ENCODE measurements around the gene PTPRG. TPM values are rescaled to one million over a fixed set of nuclear protein-coding genes. Genes with fewer than 3 reads are reported as not detected.

PTPRG gene
- polyA plus RNA-seq, 1 donor (not counting 4 experiments of a cell fraction or from before 2014, with no cell fraction given) = 12.1 TPM

DNA sequence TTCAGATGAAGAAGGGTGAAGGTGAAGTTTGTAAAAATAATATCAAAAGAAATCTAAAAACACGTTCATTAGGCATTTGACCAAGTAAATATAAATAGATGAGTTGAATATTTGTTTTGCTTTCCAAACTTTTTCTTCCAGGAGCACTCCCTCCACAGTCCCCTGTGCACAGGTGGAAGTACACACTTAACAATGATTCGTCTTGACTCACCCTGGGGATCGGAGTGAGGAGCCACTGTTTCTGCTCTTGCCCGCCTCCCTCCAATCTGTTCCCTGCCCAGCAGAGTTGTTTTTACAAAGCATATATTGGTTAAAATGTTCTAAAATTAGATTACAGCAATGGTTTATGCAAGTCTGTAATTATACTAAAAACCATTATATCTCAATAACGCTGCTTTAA is 175.1 kb downstream of the PTPRG start:
- Histone ChIP-seq H2AFZ (ENCODE audit: control insufficient read depth, low read length) (no peak overlapping the region), H3K27ac (ENCODE audit: control insufficient read depth, insufficient read depth, low read length) (no peak overlapping the region), H3K36me3 (ENCODE audit: control insufficient read depth in 2 of 2, extremely low read depth in 1 of 2, insufficient read depth in 2 of 2, low read length in 2 of 2) (no peaks in the 10 kb centered on the region), H3K4me1 (ENCODE audit: control insufficient read depth, extremely low read depth, insufficient read depth, low read length) (no peaks in the 10 kb centered on the region), H3K9me1 (ENCODE audit: control insufficient read depth, extremely low read depth, insufficient read depth, low read length) (no peaks in the 10 kb centered on the region), H3K4me3 (ENCODE audit: control insufficient read depth in 2 of 3, extremely low read depth in 1 of 3, insufficient read depth in 2 of 3, low read depth in 1 of 3, low read length in 3 of 3) (no peak overlapping the region), H3K9ac (ENCODE audit: control insufficient read depth, extremely low read depth, insufficient read depth, low read length) (no peak overlapping the region), H3K79me2 (ENCODE audit: control insufficient read depth, insufficient read depth, low read length) (peaks cover 2% of the 10 kb centered on the region), H3K4me2 (ENCODE audit: control insufficient read depth, extremely low read depth, insufficient read depth, low read depth, low read length) (no peak overlapping the region), H3K27me3 (ENCODE audit: control insufficient read depth, extremely low read depth, insufficient read depth, low read length) (no peaks in the 10 kb centered on the region), H3K9me3 (ENCODE audit: control insufficient read depth, low read depth, low read length) (no peaks in the 10 kb centered on the region), H4K20me1 (ENCODE audit: control insufficient read depth, extremely low read depth, insufficient read depth, low read length) (no peaks in the 10 kb centered on the region)
- no peak for TF ChIP-seq EZH2 (IDR thresholded peaks at IDR 0.05; ENCODE audit: low read length)
- TF ChIP-seq, protein P1, sequence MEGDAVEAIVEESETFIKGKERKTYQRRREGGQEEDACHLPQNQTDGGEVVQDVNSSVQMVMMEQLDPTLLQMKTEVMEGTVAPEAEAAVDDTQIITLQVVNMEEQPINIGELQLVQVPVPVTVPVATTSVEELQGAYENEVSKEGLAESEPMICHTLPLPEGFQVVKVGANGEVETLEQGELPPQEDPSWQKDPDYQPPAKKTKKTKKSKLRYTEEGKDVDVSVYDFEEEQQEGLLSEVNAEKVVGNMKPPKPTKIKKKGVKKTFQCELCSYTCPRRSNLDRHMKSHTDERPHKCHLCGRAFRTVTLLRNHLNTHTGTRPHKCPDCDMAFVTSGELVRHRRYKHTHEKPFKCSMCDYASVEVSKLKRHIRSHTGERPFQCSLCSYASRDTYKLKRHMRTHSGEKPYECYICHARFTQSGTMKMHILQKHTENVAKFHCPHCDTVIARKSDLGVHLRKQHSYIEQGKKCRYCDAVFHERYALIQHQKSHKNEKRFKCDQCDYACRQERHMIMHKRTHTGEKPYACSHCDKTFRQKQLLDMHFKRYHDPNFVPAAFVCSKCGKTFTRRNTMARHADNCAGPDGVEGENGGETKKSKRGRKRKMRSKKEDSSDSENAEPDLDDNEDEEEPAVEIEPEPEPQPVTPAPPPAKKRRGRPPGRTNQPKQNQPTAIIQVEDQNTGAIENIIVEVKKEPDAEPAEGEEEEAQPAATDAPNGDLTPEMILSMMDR (optimal IDR thresholded peaks at IDR 0.05 in 1 of 3, IDR thresholded peaks at IDR 0.05 in 1 of 3, conservative IDR thresholded peaks at IDR 0.05 in 1 of 3; ENCODE audit: extremely low read depth in 1 of 3, insufficient read depth in 2 of 3, low read length in 3 of 3) = no peak
- DNase-seq (ENCODE audit: low read depth, low spot score) (no peak), FAIRE-seq (peak; percentile 41)
- dilution Hi-C loops (cut with MboI; ENCODE audit: extremely low pct_ligation_motif_present, low sequenced_read_pairs) = no loop called here

DNA sequence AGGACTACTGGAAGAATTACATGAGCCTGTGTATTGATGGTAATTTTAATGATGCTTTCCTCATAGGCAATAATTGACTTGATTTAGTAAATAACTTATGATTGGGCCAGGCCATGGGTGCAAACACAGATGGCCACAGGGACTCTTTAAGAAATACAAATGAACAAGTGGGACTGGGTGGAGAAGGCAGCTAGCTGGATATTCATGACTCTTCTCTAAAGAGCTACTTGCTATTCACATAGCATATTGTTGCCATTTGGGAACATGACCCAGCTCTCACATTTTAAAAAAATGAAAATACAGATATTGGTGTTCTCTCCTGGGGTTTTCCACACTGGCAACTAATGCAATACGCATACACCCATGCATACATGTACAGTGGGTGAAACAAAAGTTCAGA is 178.3 kb downstream of the PTPRG start:
- DNase-seq (ENCODE audit: low read depth, low spot score) (no peak), FAIRE-seq (no peak)
- peaks cover 2% of the 10 kb centered on the region for H3K79me2 ChIP-seq (ENCODE audit: control insufficient read depth, insufficient read depth, low read length)
- H2AFZ ChIP-seq (ENCODE audit: control insufficient read depth, low read length) = no peak overlapping the region
- H4K20me1 ChIP-seq (ENCODE audit: control insufficient read depth, extremely low read depth, insufficient read depth, low read length) = no peaks in the 10 kb centered on the region
- H3K4me1 ChIP-seq (ENCODE audit: control insufficient read depth, extremely low read depth, insufficient read depth, low read length) = no peaks in the 10 kb centered on the region
- H3K9me3 ChIP-seq (ENCODE audit: control insufficient read depth, low read depth, low read length) = no peaks in the 10 kb centered on the region
- H3K9ac ChIP-seq (ENCODE audit: control insufficient read depth, extremely low read depth, insufficient read depth, low read length) = no peak overlapping the region
- H3K4me2 ChIP-seq (ENCODE audit: control insufficient read depth, extremely low read depth, insufficient read depth, low read depth, low read length) = no peak overlapping the region
- no peaks in the 10 kb centered on the region for H3K36me3 ChIP-seq (ENCODE audit: control insufficient read depth in 2 of 2, extremely low read depth in 1 of 2, insufficient read depth in 2 of 2, low read length in 2 of 2)
- no peak overlapping the region for H3K27ac ChIP-seq (ENCODE audit: control insufficient read depth, insufficient read depth, low read length)
- H3K9me1 ChIP-seq (ENCODE audit: control insufficient read depth, extremely low read depth, insufficient read depth, low read length) = no peaks in the 10 kb centered on the region
- TF ChIP-seq, protein P1 (optimal IDR thresholded peaks at IDR 0.05 in 1 of 3, IDR thresholded peaks at IDR 0.05 in 1 of 3, conservative IDR thresholded peaks at IDR 0.05 in 1 of 3; ENCODE audit: extremely low read depth in 1 of 3, insufficient read depth in 2 of 3, low read length in 3 of 3) = no peak
- no peak for TF ChIP-seq EZH2 (IDR thresholded peaks at IDR 0.05; ENCODE audit: low read length)
- dilution Hi-C loops (cut with MboI; ENCODE audit: extremely low pct_ligation_motif_present, low sequenced_read_pairs) = no loop called here
- no peak overlapping the region for H3K4me3 ChIP-seq (ENCODE audit: control insufficient read depth in 2 of 3, extremely low read depth in 1 of 3, insufficient read depth in 2 of 3, low read depth in 1 of 3, low read length in 3 of 3)
- no peaks in the 10 kb centered on the region for H3K27me3 ChIP-seq (ENCODE audit: control insufficient read depth, extremely low read depth, insufficient read depth, low read length)

All from keratinocyte (primary cell).